Kidney (tissue), 14 donors: Measurements from ENCODE around the gene GNPTAB. TPM values are rescaled to one million over a fixed set of nuclear protein-coding genes. Genes with fewer than 3 reads are reported as not detected.
"Not testable (repeated sequence)": the region's sequence is repeated elsewhere in the genome, so short reads cannot be mapped to it uniquely, and the experiment has no call there.

Experiments
- DNase-seq, 5 donors: peaks; one replicate each; pipeline ENCODE4 v3.0.0-alpha.2; 2013 to 2020
- FAIRE-seq: peaks from 2 replicates; lab custom pipeline; 2012; peaks lifted over from hg19 to GRCh38; lab: Jason Lieb, UNC
- H3K27ac ChIP-seq, 2 donors: one replicate each; pipeline ENCODE4 v1.7.0; 2013; ENCODE audit warnings: low read depth in 2 of 2, low read length in 2 of 2, inconsistent platforms in 1 of 2
- H3K27me3 ChIP-seq: one replicate; pipeline ENCODE4 v1.7.1; 2013; ENCODE audit warnings: low read length, inconsistent platforms; ENCODE audit not compliant: control insufficient read depth, insufficient read depth
- H3K36me3 ChIP-seq, 3 donors: one replicate each; pipeline versions ENCODE4 v1.7.0 to v1.7.1; 2013; ENCODE audit warnings: low read length in 3 of 3, control low read depth in 1 of 3, inconsistent platforms in 1 of 3; ENCODE audit not compliant: insufficient read depth in 3 of 3, control insufficient read depth in 2 of 3
- H3K4me1 ChIP-seq, 3 donors: one replicate each; pipeline versions ENCODE4 v1.7.0 to v1.7.1; 2013; ENCODE audit warnings: low read length in 3 of 3, inconsistent platforms in 1 of 3, low read depth in 1 of 3; ENCODE audit not compliant: control insufficient read depth in 2 of 3, insufficient read depth in 2 of 3
- H3K4me3 ChIP-seq, 3 donors: one replicate each; pipeline versions ENCODE4 v1.7.0 to v1.8.1; 2013; ENCODE audit warnings: low read length in 3 of 3, control low read depth in 1 of 3, inconsistent platforms in 1 of 3
- H3K9ac ChIP-seq, 3 donors: one replicate each; pipeline versions ENCODE4 v1.7.0 to v1.7.1; 2013; ENCODE audit warnings: low read length in 3 of 3, control low read depth in 1 of 3, inconsistent platforms in 1 of 3
- H3K9me3 ChIP-seq, 3 donors: one replicate each; pipeline versions ENCODE4 v1.7.0 to v1.7.1; 2013; ENCODE audit warnings: low read length in 3 of 3, control low read depth in 1 of 3, inconsistent platforms in 1 of 3; ENCODE audit not compliant: control insufficient read depth in 2 of 3, insufficient read depth in 1 of 3
- intact Hi-C: fragments of 100-400 bp; cut with DNase I; formaldehyde crosslinking; loops from one replicate; pipeline ENCODE4 v1.11.1; 2022
- polyA plus RNA-seq: library from polyadenylated mRNA; stranded (reverse); fragments of 350-450 nt; fragmentation: Illumina TruSeq; extraction: RNeasy Lipid Tissue Mini Kit (QIAGEN cat#74804); gene quantifications from one replicate; pipeline ENCODE4 v1.2.3, GENCODE V29; 2014; ENCODE audit warnings: low read depth, low replicate concordance; ENCODE audit not compliant: insufficient read depth
- total RNA-seq: library from RNA; stranded (reverse); fragmentation: NEBNext Ultra II Directional; extraction: Animal tissue kit (Norgen Biotek cat#: 25700); gene quantifications from one replicate; pipeline ENCODE4 v1.2.1, GENCODE V29; 2021
- TF ChIP-seq, protein P1 (sequence below): IDR thresholded peaks from 3 replicates; pipeline ENCODE4 v1.5.1; 2012; ENCODE audit warnings: mild to moderate bottlenecking, moderate library complexity, borderline replicate concordance; ENCODE audit not compliant: insufficient read depth; ENCODE audit errors: extremely low read depth
- donor health status: control.
- donor health status: control.
- donor health status: control.
- donor health status: control.
- donor health status: control.
- donor health status: DM: yes; HTN: yes; CAD: no.
- donor health status: Normal renal cell carcinoma (clear cell type).

The GNPTAB gene
- total and polyA plus RNA-seq, 2 donors from 2014 or later, result 17.8 to 46.0 TPM

DNA sequence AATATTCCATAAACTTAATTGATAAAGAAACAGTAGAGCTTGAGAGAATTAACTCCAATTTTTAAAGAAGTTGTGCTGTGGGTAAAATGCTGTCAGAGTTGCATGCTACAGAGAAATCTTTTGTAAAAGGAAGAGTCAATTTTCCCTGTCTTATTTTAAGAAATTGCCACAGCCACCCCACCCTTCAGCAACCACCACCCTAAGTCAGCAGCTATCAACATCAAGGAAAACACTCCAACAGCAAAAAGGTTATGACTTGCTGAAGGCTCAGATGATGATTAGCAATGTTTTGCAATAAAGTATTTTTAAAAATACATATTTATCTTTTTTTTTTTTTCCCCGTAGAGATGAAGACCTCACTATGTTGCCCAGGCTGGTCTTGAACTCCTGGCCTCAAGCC, 40.2 kb upstream of the GNPTAB start:
- FAIRE-seq (no peak), DNase-seq (no peak)
- Histone ChIP-seq H3K4me1 (peaks cover 0 to 3% (median 0%) of the 10 kb centered on the region in 3 donors), H3K27me3 (no peaks in the 10 kb centered on the region), H3K9me3 (no peaks in the 10 kb centered on the region), H3K27ac (no peak overlapping the region), H3K9ac (no peak overlapping the region), H3K4me3 (no peak overlapping the region), H3K36me3 (no peaks in the 10 kb centered on the region)
- intact Hi-C loops, result no loop called here
- TF ChIP-seq, protein P1, sequence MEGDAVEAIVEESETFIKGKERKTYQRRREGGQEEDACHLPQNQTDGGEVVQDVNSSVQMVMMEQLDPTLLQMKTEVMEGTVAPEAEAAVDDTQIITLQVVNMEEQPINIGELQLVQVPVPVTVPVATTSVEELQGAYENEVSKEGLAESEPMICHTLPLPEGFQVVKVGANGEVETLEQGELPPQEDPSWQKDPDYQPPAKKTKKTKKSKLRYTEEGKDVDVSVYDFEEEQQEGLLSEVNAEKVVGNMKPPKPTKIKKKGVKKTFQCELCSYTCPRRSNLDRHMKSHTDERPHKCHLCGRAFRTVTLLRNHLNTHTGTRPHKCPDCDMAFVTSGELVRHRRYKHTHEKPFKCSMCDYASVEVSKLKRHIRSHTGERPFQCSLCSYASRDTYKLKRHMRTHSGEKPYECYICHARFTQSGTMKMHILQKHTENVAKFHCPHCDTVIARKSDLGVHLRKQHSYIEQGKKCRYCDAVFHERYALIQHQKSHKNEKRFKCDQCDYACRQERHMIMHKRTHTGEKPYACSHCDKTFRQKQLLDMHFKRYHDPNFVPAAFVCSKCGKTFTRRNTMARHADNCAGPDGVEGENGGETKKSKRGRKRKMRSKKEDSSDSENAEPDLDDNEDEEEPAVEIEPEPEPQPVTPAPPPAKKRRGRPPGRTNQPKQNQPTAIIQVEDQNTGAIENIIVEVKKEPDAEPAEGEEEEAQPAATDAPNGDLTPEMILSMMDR, result no peak

DNA sequence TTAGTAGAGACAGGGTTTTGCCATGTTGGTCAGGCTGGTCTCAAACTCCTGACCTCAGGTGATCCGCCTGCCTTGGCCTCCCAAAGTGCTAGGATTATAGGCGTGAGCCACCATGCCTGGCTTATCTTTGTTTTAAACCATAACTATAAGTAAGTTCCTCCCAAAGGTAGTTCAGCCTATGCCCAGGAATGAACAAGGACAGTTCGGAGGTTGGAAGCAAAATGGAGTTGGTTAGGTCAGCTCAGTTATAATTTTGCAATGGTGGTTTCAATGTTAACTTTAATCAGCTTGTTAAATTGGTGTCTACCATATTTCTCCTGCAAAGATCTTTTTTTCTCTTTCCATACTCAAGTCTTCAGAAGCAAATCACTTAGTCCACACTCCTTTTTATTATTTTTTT, 36.9 kb upstream of the GNPTAB start:
- H3K27me3 ChIP-seq, H3K27ac ChIP-seq, FAIRE-seq, H3K9me3 ChIP-seq, DNase-seq, H3K4me3 ChIP-seq, H3K9ac ChIP-seq, H3K36me3 ChIP-seq, H3K4me1 ChIP-seq, intact Hi-C loops: not testable (repeated sequence)

GRCh38 chr12:101866615-101867373, 36.0 kb upstream of the GNPTAB start:
- intact Hi-C loops, result no loop called here
- no peak for FAIRE-seq
- TF ChIP-seq, protein P1, result no peak

GRCh38 chr12:101863981-101864380, 33.2 kb upstream of the GNPTAB start:
- Histone ChIP-seq H3K27me3 (no peaks in the 10 kb centered on the region), H3K27ac (no peak overlapping the region), H3K9ac (no peak overlapping the region), H3K36me3 (no peaks in the 10 kb centered on the region), H3K4me3 (no peak overlapping the region), H3K9me3 (no peaks in the 10 kb centered on the region), H3K4me1 (peaks cover 0 to 3% (median 3%) of the 10 kb centered on the region in 3 donors)
- FAIRE-seq (no peak), DNase-seq (no peak)
- TF ChIP-seq, protein P1, result no peak
- intact Hi-C loops, result no loop called here

More at GRCh38 chr12:101866615-101867373, 36.0 kb upstream of the GNPTAB start:
- Histone ChIP-seq H3K27me3 (no peaks in the 10 kb centered on the region), H3K4me3 (peak overlapping the region in 1 of 3 donors; percentile 25), H3K4me1 (peaks cover 0 to 3% (median 0%) of the 10 kb centered on the region in 3 donors), H3K9ac (no peak overlapping the region), H3K36me3 (no peaks in the 10 kb centered on the region), H3K9me3 (no peaks in the 10 kb centered on the region), H3K27ac (no peak overlapping the region)
- no peak for DNase-seq
